H1 (cell line): ENCODE measurements around the gene CIITA. TPM values are rescaled to one million over a fixed set of nuclear protein-coding genes. Genes with fewer than 3 reads are reported as not detected.

Source experiments
- CTCF ChIA-PET: fragments of 300-600 bp; sonication (Branson Sonifier 250); formaldehyde crosslinking; loops from one replicate; lab custom pipeline; 2021; ENCODE audit not compliant: partially characterized antibody; lab: Charles Lee
- POLR2A ChIA-PET: fragments of 300-600 bp; sonication (Branson Sonifier 250); formaldehyde crosslinking; loops from one replicate; lab custom pipeline; 2021; ENCODE audit warnings: inconsistent platforms; ENCODE audit not compliant: partially characterized antibody; lab: Charles Lee
- DNase-seq, 2 experiments: peaks; one replicate each; pipeline versions ENCODE4 v3.0.0 to v3.0.0-alpha.2; 2010 to 2022; ENCODE audit warnings: low spot score in 2 of 2, low read depth in 1 of 2, mixed read lengths in 1 of 2
- FAIRE-seq: peaks from 2 replicates; lab custom pipeline; 2011; peaks lifted over from hg19 to GRCh38; lab: Jason Lieb, UNC
- H2AFZ ChIP-seq: 2 replicates; pipeline ENCODE4 v1.8.1; 2012; ENCODE audit warnings: low read length, inconsistent platforms
- H2AK5ac ChIP-seq: 2 replicates; pipeline ENCODE4 v1.6.1; 2013; ENCODE audit warnings: low read depth, low read length
- H2BK120ac ChIP-seq: replicated peaks from 2 replicates; pipeline ENCODE3; 2013; ENCODE audit warnings: low read depth, low read length, inconsistent platforms
- H2BK12ac ChIP-seq: 2 replicates; pipeline ENCODE4 v1.6.1; 2013; ENCODE audit warnings: low read depth, low read length
- H2BK15ac ChIP-seq: 2 replicates; pipeline ENCODE4 v1.6.1; 2013; ENCODE audit warnings: low read length
- H2BK20ac ChIP-seq: 2 replicates; pipeline ENCODE4 v1.6.1; 2013; ENCODE audit warnings: low read length
- H2BK5ac ChIP-seq: 2 replicates; pipeline ENCODE4 v1.6.1; 2013; ENCODE audit warnings: low read depth, low read length
- H3K14ac ChIP-seq: 2 replicates; pipeline ENCODE4 v1.6.1; 2013; ENCODE audit warnings: inconsistent platforms; ENCODE audit not compliant: insufficient read length
- H3K18ac ChIP-seq: 2 replicates; pipeline ENCODE4 v1.6.1; 2013; ENCODE audit warnings: low read length; ENCODE audit errors: extremely low read depth
- H3K23ac ChIP-seq: 2 replicates; pipeline ENCODE4 v1.6.1; 2013; ENCODE audit warnings: inconsistent platforms; ENCODE audit not compliant: insufficient read length
- H3K23me2 ChIP-seq: 2 replicates; pipeline ENCODE4 v1.6.1; 2013; ENCODE audit warnings: low read depth, low read length
- H3K27ac ChIP-seq: 2 replicates; pipeline ENCODE4 v1.6.1; 2011; ENCODE audit warnings: low read depth, low read length, inconsistent platforms
- H3K27me3 ChIP-seq, 4 experiments: replicated peaks in 1 of 4; 1 replicate in 1 of 4; 2 replicates in 3 of 4; pipeline versions ENCODE4 v1.6.1 to v1.8.1; 2011 to 2013; ENCODE audit warnings: low read length in 3 of 4, mild to moderate bottlenecking in 3 of 4, inconsistent platforms in 2 of 4, mixed read lengths in 2 of 4, moderate library complexity in 1 of 4; ENCODE audit not compliant: control insufficient read depth in 3 of 4, insufficient read depth in 3 of 4; ENCODE audit errors: extremely low read depth in 1 of 4
- H3K36me3 ChIP-seq, 4 experiments: 2 replicates each; pipeline versions ENCODE4 v1.6.1 to v1.8.1; 2011 to 2013; ENCODE audit warnings: mild to moderate bottlenecking in 4 of 4, low read length in 3 of 4, moderate library complexity in 2 of 4, control low read depth in 1 of 4, inconsistent platforms in 1 of 4; ENCODE audit not compliant: insufficient read depth in 4 of 4, control insufficient read depth in 2 of 4
- H3K4ac ChIP-seq: replicated peaks from 2 replicates; pipeline ENCODE3; 2013; ENCODE audit warnings: low read length, low read depth, mixed read lengths, inconsistent platforms; ENCODE audit not compliant: insufficient read length
- H3K4me1 ChIP-seq, 4 experiments: replicated peaks in 1 of 4; 1 replicate in 1 of 4; 2 replicates in 3 of 4; pipeline versions ENCODE4 v1.6.1 to v1.8.1; 2011 to 2013; ENCODE audit warnings: low read length in 3 of 4, inconsistent platforms in 2 of 4, mixed read lengths in 1 of 4; ENCODE audit not compliant: insufficient read depth in 4 of 4, control insufficient read depth in 3 of 4
- H3K4me2 ChIP-seq, 2 experiments: 2 replicates each; pipeline versions ENCODE4 v1.6.1 to v1.8.1; 2011 to 2013; ENCODE audit warnings: low read depth in 2 of 2, low read length in 2 of 2, control low read depth in 1 of 2, inconsistent platforms in 1 of 2, mild to moderate bottlenecking in 1 of 2; ENCODE audit not compliant: insufficient read depth in 1 of 2
- H3K4me3 ChIP-seq, 4 experiments: fragments of 200-600, 300-600 bp in 1 of 4; sonication (generic), shearing (Covaris generic), sonication (Bioruptor Twin) in 1 of 4; 2 replicates each; pipeline versions ENCODE4 v1.5.1 to v1.8.1; 2011 to 2016; ENCODE audit warnings: low read length in 4 of 4, low read depth in 3 of 4, control low read depth in 2 of 4, inconsistent platforms in 2 of 4, mild to moderate bottlenecking in 2 of 4, mixed read lengths in 1 of 4, moderate library complexity in 1 of 4; ENCODE audit not compliant: insufficient read depth in 2 of 4; ENCODE audit errors: extremely low read depth in 1 of 4
- H3K56ac ChIP-seq: replicated peaks from 2 replicates; pipeline ENCODE3; 2013; ENCODE audit warnings: low read depth, mild to moderate bottlenecking, mixed read lengths, low read length, inconsistent platforms; ENCODE audit not compliant: insufficient read length
- H3K79me1 ChIP-seq: 2 replicates; pipeline ENCODE4 v1.6.1; 2013; ENCODE audit warnings: low read depth, low read length, control low read depth
- H3K79me2 ChIP-seq, 2 experiments: 2 replicates each; pipeline versions ENCODE4 v1.6.1 to v1.8.1; 2012 to 2013; ENCODE audit warnings: low read length in 2 of 2, mild to moderate bottlenecking in 2 of 2, inconsistent platforms in 1 of 2; ENCODE audit not compliant: insufficient read depth in 2 of 2, control insufficient read depth in 1 of 2
- H3K9ac ChIP-seq, 4 experiments: replicated peaks in 1 of 4; 1 replicate in 1 of 4; 2 replicates in 3 of 4; pipeline versions ENCODE4 v1.6.1 to v1.8.1; 2011 to 2013; ENCODE audit warnings: low read depth in 3 of 4, low read length in 3 of 4, control low read depth in 2 of 4, mild to moderate bottlenecking in 2 of 4, moderate library complexity in 2 of 4, inconsistent platforms in 1 of 4; ENCODE audit errors: extremely low read depth in 1 of 4
- H3K9me3 ChIP-seq, 2 experiments: 2 replicates each; pipeline versions ENCODE4 v1.6.1 to v1.8.1; 2012 to 2013; ENCODE audit warnings: mild to moderate bottlenecking in 2 of 2, moderate library complexity in 2 of 2, control low read depth in 1 of 2, inconsistent platforms in 1 of 2, low read depth in 1 of 2, low read length in 1 of 2, mixed read lengths in 1 of 2; ENCODE audit not compliant: insufficient read depth in 2 of 2
- H4K20me1 ChIP-seq, 2 experiments: replicated peaks in 1 of 2; 2 replicates each; pipeline versions ENCODE3 to v1.8.1; 2011 to 2013; ENCODE audit warnings: inconsistent platforms in 2 of 2, low read length in 2 of 2, mild to moderate bottlenecking in 1 of 2; ENCODE audit not compliant: insufficient read depth in 2 of 2, control insufficient read depth in 1 of 2
- H4K5ac ChIP-seq: 2 replicates; pipeline ENCODE4 v1.6.1; 2013; ENCODE audit warnings: low read length, low read depth, mixed read lengths, inconsistent platforms; ENCODE audit not compliant: insufficient read length
- H4K8ac ChIP-seq: 2 replicates; pipeline ENCODE4 v1.8.0; 2013; ENCODE audit warnings: mild to moderate bottlenecking, moderate library complexity, low read length, inconsistent platforms; ENCODE audit not compliant: insufficient read depth; ENCODE audit errors: extremely low read depth
- H4K91ac ChIP-seq: replicated peaks from 2 replicates; pipeline ENCODE3; 2013; ENCODE audit warnings: low read length, mixed read lengths, inconsistent platforms; ENCODE audit not compliant: insufficient read length
- CBX5 ChIP-seq: fragments of 300-800, 300-1000 bp; sonication (generic); IDR thresholded peaks from 2 replicates; pipeline ENCODE4 v1.7.1; 2016; ENCODE audit warnings: antibody characterized with exemption, low read length, low read depth
- CHD2 ChIP-seq: IDR thresholded peaks from 2 replicates; pipeline ENCODE4 v1.6.1; 2012; ENCODE audit warnings: low read length, improper control_type of control experiment
- E2F6 ChIP-seq: IDR thresholded peaks from 2 replicates; pipeline ENCODE4 v1.6.1; 2012; ENCODE audit warnings: inconsistent platforms
- KDM1A ChIP-seq: fragments of 200-600, 300-600 bp; sonication (generic); IDR thresholded peaks from 2 replicates; pipeline ENCODE4 v1.7.1; 2016; ENCODE audit warnings: mild to moderate bottlenecking, low read length, borderline replicate concordance
- KDM4A ChIP-seq: IDR thresholded peaks from one replicate; pipeline ENCODE4 v1.7.1; 2012; ENCODE audit warnings: low read depth, mild to moderate bottlenecking, moderate library complexity, low read length, inconsistent platforms; ENCODE audit not compliant: severe bottlenecking
- NRF1 ChIP-seq: IDR thresholded peaks from 2 replicates; pipeline ENCODE4 v1.6.1; 2011; ENCODE audit warnings: mild to moderate bottlenecking, low read depth, low read length, improper control_type of control experiment
- RXRA ChIP-seq: IDR thresholded peaks from 2 replicates; pipeline ENCODE4 v1.6.1; 2011; ENCODE audit warnings: low read depth, mild to moderate bottlenecking, low read length, moderate library complexity; ENCODE audit not compliant: insufficient read depth
- SIX5 ChIP-seq: IDR thresholded peaks from 2 replicates; pipeline ENCODE4 v1.6.1; 2011; ENCODE audit warnings: mild to moderate bottlenecking, low read depth, low read length
- SP2 ChIP-seq: IDR thresholded peaks from 2 replicates; pipeline ENCODE4 v1.6.1; 2012; ENCODE audit warnings: mild to moderate bottlenecking, low read length, inconsistent platforms
- TAF1 ChIP-seq: IDR thresholded peaks from 2 replicates; pipeline ENCODE4 v1.6.1; 2011; ENCODE audit warnings: mild to moderate bottlenecking, low read depth, low read length
- USF2 ChIP-seq: IDR thresholded peaks from 2 replicates; pipeline ENCODE4 v1.6.1; 2011; ENCODE audit warnings: low read length, improper control_type of control experiment
- WGBS, 2 experiments: shearing (Covaris generic) in 1 of 2; methylation state at CpG; one replicate each; pipeline versions ENCODE4 v1.1.6 to v1.1.7; 2013 to 2015; ENCODE audit warnings: low lambda C conversion rate in 2 of 2, mixed read lengths in 2 of 2, inconsistent platforms in 1 of 2, low coverage in 1 of 2, missing lambda C conversion rate in 1 of 2; ENCODE audit not compliant: insufficient replicate concordance in 2 of 2, insufficient coverage in 1 of 2, insufficient read length in 1 of 2; ENCODE audit errors: extremely low coverage in 1 of 2, missing lambda C conversion rate in 1 of 2; 5-methylcytosine and 5-hydroxymethylcytosine counted together
- polyA plus RNA-seq, 7 experiments: library from polyadenylated mRNA; depleted of rRNA in 3 of 7; stranded (reverse) in 5 of 7; unstranded in 2 of 7; fragments of >200 nt in 5 of 7; fragments of 200-250 nt in 2 of 7; gene quantifications; 1 replicate in 5 of 7; 2 replicates in 1 of 7; 4 replicates in 1 of 7; pipeline versions ENCODE4 v1.2.1 to v1.2.3, GENCODE V29; 2011 to 2013; ENCODE audit warnings: missing spikeins in 2 of 7, mixed read lengths in 2 of 7
- total RNA-seq: library from RNA; stranded (reverse); fragmentation: NEBNext Ultra II Directional; extraction: Animal tissue kit (Norgen Biotek cat#: 25700); gene quantifications from 2 replicates; pipeline ENCODE4 v1.2.1, GENCODE V29; 2021

Gene CIITA
- total and polyA plus RNA-seq, 2 of the 8 experiments (the other 6 are each of a cell fraction or from before 2014, with no cell fraction given), result 0.07 to 0.17 TPM

- Histone ChIP-seq H3K4me3 (no peak overlapping the region), H3K79me2 (no peaks in the 10 kb centered on the region), H3K4me2 (no peak overlapping the region), H3K79me1 (no peaks in the 10 kb centered on the region), H4K8ac (no peak overlapping the region), H4K91ac (no peak overlapping the region), H3K27ac (no peak overlapping the region), H3K23me2 (no peaks in the 10 kb centered on the region), H3K56ac (no peak overlapping the region), H3K9ac (no peak overlapping the region), H3K27me3 (no peaks in the 10 kb centered on the region; a peak in 1 of 7 replicates), H3K4me1 (no peaks in the 10 kb centered on the region), H3K23ac (no peak overlapping the region), H3K36me3 (no peaks in the 10 kb centered on the region), H2BK12ac (no peak overlapping the region), H2AK5ac (no peak overlapping the region), H3K4ac (no peak overlapping the region), H4K5ac (no peak overlapping the region), H2BK15ac (no peak overlapping the region), H2BK20ac (no peak overlapping the region), H2BK5ac (no peak overlapping the region), H4K20me1 (no peaks in the 10 kb centered on the region), H2BK120ac (no peak overlapping the region), H3K14ac (no peak overlapping the region), H2AFZ (no peak overlapping the region), H3K9me3 (no peaks in the 10 kb centered on the region), H3K18ac (no peak overlapping the region)
- FAIRE-seq, result no peak
- DNase-seq, result no peak
- ChIA-PET CTCF (interaction anchor here (0.5 to 7.1 kb wide), 8 partner anchors 9 to 157 kb away, joined by 3 to 82 read pairs (median 4); no protein-coding TSS in a partner anchor), POLR2A (interaction anchor here (1.3 kb wide), 1 partner anchor 9 kb away, joined by 7 read pairs; no protein-coding TSS in a partner anchor)
- 94% methylated on average over 36 of the region's 46 CpGs; no CpG with 5 or more reads in 1 of the 2 experiments for WGBS, 2 experiments
- TF ChIP-seq TAF1, result no peak
- TF ChIP-seq SIX5, result no peak
- no peak for TF ChIP-seq USF2
- no peak for TF ChIP-seq CHD2
- TF ChIP-seq NRF1, result no peak
- no peak for TF ChIP-seq KDM1A
- no peak for TF ChIP-seq RXRA
- no peak for TF ChIP-seq KDM4A
- no peak for TF ChIP-seq E2F6
- no peak for TF ChIP-seq CBX5
- TF ChIP-seq SP2, result no peak
These were observed 30.1 kb downstream of the CIITA start for GRCh38 chr16:10906914-10907756.
